ENCODE results near the gene MPPE1. TPM values are rescaled to one million over a fixed set of nuclear protein-coding genes. Genes with fewer than 3 reads are reported as not detected.

The MPPE1 gene
- total and polyA plus RNA-seq, 2 of the 4 experiments (the other 2 are of a cell fraction): 13.8 to 19.9 TPM

- no peak overlapping the region for H2AK9ac ChIP-seq (replicated peaks; ENCODE audit: low read depth, low read length, poor library complexity)
- dilution Hi-C loops (cut with HindIII; ENCODE audit: low sequenced_read_pairs, unreplicated experiment): no loop called here
- H2AK5ac ChIP-seq (ENCODE audit: low read depth, low read length): no peak overlapping the region
- H3K36me3 ChIP-seq (ENCODE audit: control insufficient read depth, insufficient read depth, low read length): no peaks in the 10 kb centered on the region
- H3K14ac ChIP-seq (replicated peaks; ENCODE audit: low read depth, low read length): no peak overlapping the region
- H3K56ac ChIP-seq (ENCODE audit: extremely low read depth, insufficient read depth, low read length): no peak overlapping the region
- H3K27me3 ChIP-seq (ENCODE audit: control insufficient read depth, insufficient read depth, low read length): no peaks in the 10 kb centered on the region
- in situ Hi-C loops (cut with MboI; ENCODE audit: low sequenced_read_pairs): no loop called here
- H2BK120ac ChIP-seq (ENCODE audit: low read depth, low read length): no peak overlapping the region
- H2AFZ ChIP-seq (replicated peaks; ENCODE audit: low read length, poor library complexity): no peak overlapping the region
- no peak overlapping the region for H2BK20ac ChIP-seq (ENCODE audit: low read depth, low read length)
- no peaks in the 10 kb centered on the region for H4K20me1 ChIP-seq (ENCODE audit: insufficient read depth, low read length)
- no peak overlapping the region for H3K23ac ChIP-seq (ENCODE audit: low read depth, low read length)
- no peaks in the 10 kb centered on the region for H3K9me1 ChIP-seq (ENCODE audit: insufficient read depth, low read length)
- H2BK15ac ChIP-seq (ENCODE audit: low read depth, low read length): no peak overlapping the region
- no peak overlapping the region for H3K9ac ChIP-seq (ENCODE audit: low read depth, low read length)
- H4K91ac ChIP-seq (ENCODE audit: insufficient read depth, low read depth, low read length): no peak overlapping the region
- H3K9me3 ChIP-seq (ENCODE audit: control insufficient read depth, insufficient read depth, low read length): no peaks in the 10 kb centered on the region
- no peak overlapping the region for H3K27ac ChIP-seq (ENCODE audit: insufficient read depth, low read length)
- TF ChIP-seq POLR2A (IDR thresholded peaks at IDR 0.05; ENCODE audit: low read depth, low read length) (no peak), USF2 (IDR thresholded peaks at IDR 0.05; ENCODE audit: low read depth, low read length) (no peak), RFX5 (IDR thresholded peaks at IDR 0.05; ENCODE audit: low read depth, low read length) (no peak)
- no CpG with 5 or more reads among the region's 6 CpGs for WGBS, 2 experiments (ENCODE audit: extremely low coverage in 2 of 2, insufficient read length in 1 of 2)
- 0 out of 4 replicates have a peak, but pooled peaks cover 0 to under 1% of the 10 kb centered on the region in 2 experiments for H3K79me1 ChIP-seq (ENCODE audit: low read depth in 1 of 2, low read length in 2 of 2)
- DNase-seq: no peak
- H3K18ac ChIP-seq (ENCODE audit: low read depth, low read length): no peak overlapping the region
- H3K4ac ChIP-seq (ENCODE audit: low read depth, low read length): no peak overlapping the region
- H3K4me2 ChIP-seq (ENCODE audit: low read depth, low read length): no peak overlapping the region
- H4K5ac ChIP-seq (ENCODE audit: low read depth, low read length): no peak overlapping the region
- intact Hi-C loops (cut with micrococcal nuclease): no loop called here
- POLR2A ChIA-PET (ENCODE audit: unreplicated experiment): no interaction called here
- no peak for ATAC-seq (ENCODE audit: low read depth)
- H3K4me1 ChIP-seq (ENCODE audit: control insufficient read depth, insufficient read depth, low read length): peaks cover 3% of the 10 kb centered on the region; the same call in 1 of the 2 replicates
- CTCF ChIA-PET: interaction anchor here (1.2 kb wide), 1 partner anchor 9 kb away, joined by 3 read pairs; no protein-coding TSS in a partner anchor
- H2BK5ac ChIP-seq (ENCODE audit: low read depth, low read length, poor library complexity, severe bottlenecking): no peak overlapping the region
- H4K8ac ChIP-seq (ENCODE audit: low read depth in 2 of 2, low read length in 2 of 2): no peak overlapping the region
- BruUV-seq (replicated peaks): no TSS peak
- H3K4me3 ChIP-seq (ENCODE audit: insufficient read depth, low read depth, low read length): no peak overlapping the region
Observed at GRCh38 chr18:11844436-11844835, 63.7 kb downstream of the MPPE1 start.

Data from IMR-90 (cell line).